ENCODE data around the gene SLC25A44.

The SLC25A44 gene, protein sequence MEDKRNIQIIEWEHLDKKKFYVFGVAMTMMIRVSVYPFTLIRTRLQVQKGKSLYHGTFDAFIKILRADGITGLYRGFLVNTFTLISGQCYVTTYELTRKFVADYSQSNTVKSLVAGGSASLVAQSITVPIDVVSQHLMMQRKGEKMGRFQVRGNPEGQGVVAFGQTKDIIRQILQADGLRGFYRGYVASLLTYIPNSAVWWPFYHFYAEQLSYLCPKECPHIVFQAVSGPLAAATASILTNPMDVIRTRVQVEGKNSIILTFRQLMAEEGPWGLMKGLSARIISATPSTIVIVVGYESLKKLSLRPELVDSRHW

GRCh38 chr1:156193488-156194299, at the start of gene SLC25A44:
SLC25A44 (plus strand) TSS chr1:156194104; CDS start chr1:156199848, 5,744 bp downstream.
- peak; percentile 100 for DNase-seq
- in situ Hi-C loops (cut with MboI; ENCODE audit: low pct_unique_long_range_greater_than_20kb, low sequenced_read_pairs) = no loop called here

DNA sequence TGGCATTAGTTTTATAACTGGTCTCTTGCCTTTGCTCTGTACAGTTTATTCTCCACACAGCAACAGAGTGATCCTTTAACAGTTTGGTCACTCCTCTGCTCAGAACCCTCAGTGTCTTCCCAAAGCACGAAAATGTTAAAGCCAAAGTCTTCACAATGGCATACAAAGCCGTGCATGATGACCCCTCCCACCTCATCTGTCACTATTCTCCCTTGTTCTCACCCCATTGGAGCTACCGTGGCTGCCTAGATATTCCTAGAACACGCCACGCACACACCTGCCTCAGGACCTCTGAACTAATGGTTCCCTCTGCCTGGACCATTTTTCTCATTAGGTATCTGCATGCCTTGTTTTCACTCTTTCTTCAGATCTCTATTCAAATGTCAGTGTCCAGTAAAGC, 49.2 kb upstream of the SLC25A44 start:
- in situ Hi-C loops (cut with MboI; ENCODE audit: low pct_unique_long_range_greater_than_20kb, low sequenced_read_pairs) = no loop called here
- no peak for DNase-seq

- in situ Hi-C loops (cut with MboI; ENCODE audit: low pct_unique_long_range_greater_than_20kb, low sequenced_read_pairs) = no loop called here
- no peak for DNase-seq
Observed at GRCh38 chr1:156145650-156146019, 48.3 kb upstream of the SLC25A44 start.

DNA sequence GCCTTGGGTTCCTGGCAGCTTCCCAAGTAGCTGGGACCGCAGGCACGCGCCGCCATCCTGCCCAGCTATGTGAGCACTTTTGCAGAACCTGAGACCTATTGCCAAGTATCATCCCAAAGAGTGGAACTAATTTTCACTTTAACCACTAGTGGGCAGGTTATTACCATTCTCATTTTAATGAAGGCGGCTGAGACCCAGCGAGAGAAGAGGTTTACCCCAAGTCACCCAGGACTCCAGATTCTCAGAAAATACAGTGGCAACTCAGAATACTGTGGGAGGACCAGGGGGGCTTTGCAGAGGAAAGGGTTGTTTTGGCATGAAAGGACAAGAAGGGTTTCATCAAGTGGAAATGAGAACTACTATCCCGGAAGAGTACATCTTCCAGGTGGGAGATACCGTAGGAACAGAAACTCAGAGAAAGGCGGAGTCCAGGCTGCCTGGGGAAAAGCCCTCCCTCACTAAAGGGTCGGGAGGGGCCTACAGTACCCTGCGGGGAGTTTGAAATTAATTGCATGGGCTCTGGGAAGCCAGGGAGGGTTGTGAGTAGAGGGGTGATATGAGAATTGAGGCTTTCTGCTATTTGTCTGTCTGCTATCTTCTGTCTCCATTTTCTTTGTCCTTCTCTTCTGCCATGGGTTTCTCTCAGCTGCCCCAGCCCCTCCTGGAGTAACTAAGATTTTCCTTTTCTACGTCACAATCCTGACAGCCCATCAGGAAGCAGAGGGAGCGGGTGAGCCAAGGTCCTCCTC, 47.7 kb upstream of the SLC25A44 start:
- peak; percentile 91 for DNase-seq
- in situ Hi-C loops (cut with MboI; ENCODE audit: low pct_unique_long_range_greater_than_20kb, low sequenced_read_pairs) = no loop called here

GRCh38 chr1:156146769-156147405, 47.0 kb upstream of the SLC25A44 start:
- in situ Hi-C loops (cut with MboI; ENCODE audit: low pct_unique_long_range_greater_than_20kb, low sequenced_read_pairs) = no loop called here
- no peak for DNase-seq

GRCh38 chr1:156148216-156148615, 45.7 kb upstream of the SLC25A44 start:
- DNase-seq = peak; percentile 83
- in situ Hi-C loops (cut with MboI; ENCODE audit: low pct_unique_long_range_greater_than_20kb, low sequenced_read_pairs) = no loop called here

GRCh38 chr1:156149374-156150332, 44.3 kb upstream of the SLC25A44 start:
- in situ Hi-C loops (cut with MboI; ENCODE audit: low pct_unique_long_range_greater_than_20kb, low sequenced_read_pairs) = no loop called here
- DNase-seq = no peak

DNA sequence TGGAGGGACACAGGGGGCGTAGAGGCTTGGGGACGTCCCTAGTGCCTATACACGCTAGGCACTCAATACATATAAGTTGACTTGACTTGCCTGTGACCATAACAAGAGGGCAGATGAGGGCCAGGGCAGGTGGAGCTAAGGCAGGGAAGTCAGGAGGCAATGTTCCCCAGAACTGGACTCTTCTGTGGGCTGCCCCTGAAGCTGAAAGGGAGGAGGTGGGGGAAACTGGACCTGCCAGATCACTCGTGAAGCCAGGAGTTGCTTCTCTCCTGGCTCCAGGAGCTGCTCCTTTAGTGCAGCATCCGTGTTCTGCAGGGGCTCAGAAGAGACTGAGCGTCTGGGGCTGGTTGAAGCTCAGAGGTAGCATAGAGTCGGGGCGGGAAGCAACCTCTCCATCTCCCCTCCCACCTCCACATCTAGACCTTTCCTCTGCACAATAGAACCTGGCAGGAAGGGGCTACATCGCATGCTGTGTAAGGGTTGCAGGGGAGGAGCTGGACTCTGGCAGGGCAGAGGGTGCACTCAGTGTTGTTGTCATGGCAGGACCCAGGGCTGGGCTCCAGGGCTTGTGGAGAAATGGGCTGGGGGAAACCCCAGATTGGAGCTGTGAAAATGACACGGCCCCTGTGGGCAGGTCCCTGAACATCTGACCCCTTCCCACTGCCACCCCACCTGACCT, 43.4 kb upstream of the SLC25A44 start:
- in situ Hi-C loops (cut with MboI; ENCODE audit: low pct_unique_long_range_greater_than_20kb, low sequenced_read_pairs) = no loop called here

GRCh38 chr1:156151093-156151688, 42.7 kb upstream of the SLC25A44 start:
- in situ Hi-C loops (cut with MboI; ENCODE audit: low pct_unique_long_range_greater_than_20kb, low sequenced_read_pairs) = no loop called here
- no peak for DNase-seq

More for the DNA sequence above, 43.4 kb upstream of the SLC25A44 start:
- DNase-seq = no peak

- DNase-seq = no peak
- in situ Hi-C loops (cut with MboI; ENCODE audit: low pct_unique_long_range_greater_than_20kb, low sequenced_read_pairs) = no loop called here
Observed at GRCh38 chr1:156152628-156153027, 41.3 kb upstream of the SLC25A44 start.

GRCh38 chr1:156153362-156153761, 40.5 kb upstream of the SLC25A44 start, which contains the start of gene SEMA4A:
SEMA4A (plus strand) TSS chr1:156153585; CDS start chr1:156154579, 994 bp downstream.
- in situ Hi-C loops (cut with MboI; ENCODE audit: low pct_unique_long_range_greater_than_20kb, low sequenced_read_pairs) = no loop called here

GRCh38 chr1:156154317-156154749, 39.6 kb upstream of the SLC25A44 start:
- in situ Hi-C loops (cut with MboI; ENCODE audit: low pct_unique_long_range_greater_than_20kb, low sequenced_read_pairs) = no loop called here
- no peak for DNase-seq

More at GRCh38 chr1:156153362-156153761, 40.5 kb upstream of the SLC25A44 start, which contains the start of gene SEMA4A:
- DNase-seq = no peak

- in situ Hi-C loops (cut with MboI; ENCODE audit: low pct_unique_long_range_greater_than_20kb, low sequenced_read_pairs) = no loop called here
- DNase-seq = peak; percentile 37
Observed at GRCh38 chr1:156155756-156156510, 38.0 kb upstream of the SLC25A44 start.

- in situ Hi-C loops (cut with MboI; ENCODE audit: low pct_unique_long_range_greater_than_20kb, low sequenced_read_pairs) = no loop called here
- DNase-seq = no peak
Observed at GRCh38 chr1:156157506-156157905, 36.4 kb upstream of the SLC25A44 start.

- in situ Hi-C loops (cut with MboI; ENCODE audit: low pct_unique_long_range_greater_than_20kb, low sequenced_read_pairs) = no loop called here
- no peak for DNase-seq
Observed at GRCh38 chr1:156157966-156158365, 35.9 kb upstream of the SLC25A44 start.

- DNase-seq = no peak
- in situ Hi-C loops (cut with MboI; ENCODE audit: low pct_unique_long_range_greater_than_20kb, low sequenced_read_pairs) = no loop called here
Observed at GRCh38 chr1:156160000-156160742, 33.7 kb upstream of the SLC25A44 start.
